ENCODE measurements around the gene PTPN18. TPM values are rescaled to one million over a fixed set of nuclear protein-coding genes. Genes with fewer than 3 reads are reported as not detected.

The PTPN18 gene
- total RNA-seq, 1 experiment from 2014 or later: 15.7 TPM

GRCh38 chr2:130336150-130336876, 19.5 kb upstream of the PTPN18 start (continued):
- TF ChIP-seq AFF4 (CRISPR knock-in tag; IDR thresholded peaks at IDR 0.05; ENCODE audit: borderline replicate concordance) (no peak), IRF1 (CRISPR knock-in tag; IDR thresholded peaks at IDR 0.05) (no peak), NFE2L1 (CRISPR knock-in tag; IDR thresholded peaks at IDR 0.05) (no peak), HMGA2 (CRISPR knock-in tag; IDR thresholded peaks at IDR 0.05) (no peak), ZBTB21 (CRISPR knock-in tag; IDR thresholded peaks at IDR 0.05; ENCODE audit: borderline replicate concordance) (no peak), OVOL2 (CRISPR knock-in tag; IDR thresholded peaks at IDR 0.05; ENCODE audit: borderline replicate concordance) (no peak), NFYB (CRISPR knock-in tag; conservative IDR thresholded peaks at IDR 0.05; ENCODE audit: low read depth) (no peak), ZNF671 (CRISPR knock-in tag; IDR thresholded peaks at IDR 0.05) (no peak), ZNF138 (CRISPR knock-in tag; conservative IDR thresholded peaks at IDR 0.05) (no peak), TCF7 (CRISPR knock-in tag; IDR thresholded peaks at IDR 0.05; ENCODE audit: low read depth) (no peak), SMAD3 (CRISPR knock-in tag; IDR thresholded peaks at IDR 0.05; ENCODE audit: borderline replicate concordance) (no peak), ZNF263 (CRISPR knock-in tag; IDR thresholded peaks at IDR 0.05; ENCODE audit: low read depth) (no peak), ATF1 (CRISPR knock-in tag; IDR thresholded peaks at IDR 0.05) (no peak), PRRX2 (CRISPR knock-in tag; IDR thresholded peaks at IDR 0.05) (no peak)

GRCh38 chr2:130336877-130337734, 18.8 kb upstream of the PTPN18 start:
- Mint-ChIP-seq H3K9me3 (0 out of 2 replicates have a peak, but pooled peaks cover 7% of the 10 kb centered on the region), H3K36me3 (peaks cover 23% of the 10 kb centered on the region), H3K27ac (peak overlapping the region; percentile 90), H3K4me3 (peak overlapping the region; percentile 82), H3K4me1 (peaks cover 25% of the 10 kb centered on the region), H3K27me3 (ENCODE audit: low read depth) (peaks cover 18% of the 10 kb centered on the region)
- peak; percentile 90 for DNase-seq (ENCODE audit: low spot score)
- POLR2A ChIA-PET: interaction anchor here (0.7 to 1.0 kb wide), 3 partner anchors 34 to 166 kb away, joined by 4 to 8 read pairs (median 4); no protein-coding TSS in a partner anchor
- CTCF ChIA-PET: interaction anchor here (0.6 to 3.1 kb wide), 10 partner anchors 19 to 330 kb away, joined by 3 to 25 read pairs (median 4); partner anchors contain the start of gene SMPD4
- ATAC-seq: peak; percentile 68
- TF ChIP-seq ATF2 (CRISPR knock-in tag; IDR thresholded peaks at IDR 0.05; ENCODE audit: borderline replicate concordance, low read depth) (no peak), ZBTB43 (CRISPR knock-in tag; IDR thresholded peaks at IDR 0.05) (no peak), ZNF425 (CRISPR knock-in tag; conservative IDR thresholded peaks at IDR 0.05) (no peak), ATF1 (CRISPR knock-in tag; IDR thresholded peaks at IDR 0.05) (no peak), ZNF416 (CRISPR knock-in tag; IDR thresholded peaks at IDR 0.05) (no peak; the same call in 1 of the 2 replicates), IRF1 (CRISPR knock-in tag; IDR thresholded peaks at IDR 0.05) (no peak), AR (CRISPR knock-in tag; IDR thresholded peaks at IDR 0.05) (no peak; the same call in 1 of the 2 replicates)
